ENCODE results near the gene TMEM154. TPM values are rescaled to one million over a fixed set of nuclear protein-coding genes. Genes with fewer than 3 reads are reported as not detected.

The TMEM154 gene
- total RNA-seq, 1 experiment from 2014 or later, result 34.5 TPM

- no peaks in the 10 kb centered on the region for H4K20me1 ChIP-seq (ENCODE audit: insufficient read depth)
- no peak for TF ChIP-seq EZH2 (IDR thresholded peaks at IDR 0.05; ENCODE audit: low read depth)
- TF ChIP-seq, protein P1, sequence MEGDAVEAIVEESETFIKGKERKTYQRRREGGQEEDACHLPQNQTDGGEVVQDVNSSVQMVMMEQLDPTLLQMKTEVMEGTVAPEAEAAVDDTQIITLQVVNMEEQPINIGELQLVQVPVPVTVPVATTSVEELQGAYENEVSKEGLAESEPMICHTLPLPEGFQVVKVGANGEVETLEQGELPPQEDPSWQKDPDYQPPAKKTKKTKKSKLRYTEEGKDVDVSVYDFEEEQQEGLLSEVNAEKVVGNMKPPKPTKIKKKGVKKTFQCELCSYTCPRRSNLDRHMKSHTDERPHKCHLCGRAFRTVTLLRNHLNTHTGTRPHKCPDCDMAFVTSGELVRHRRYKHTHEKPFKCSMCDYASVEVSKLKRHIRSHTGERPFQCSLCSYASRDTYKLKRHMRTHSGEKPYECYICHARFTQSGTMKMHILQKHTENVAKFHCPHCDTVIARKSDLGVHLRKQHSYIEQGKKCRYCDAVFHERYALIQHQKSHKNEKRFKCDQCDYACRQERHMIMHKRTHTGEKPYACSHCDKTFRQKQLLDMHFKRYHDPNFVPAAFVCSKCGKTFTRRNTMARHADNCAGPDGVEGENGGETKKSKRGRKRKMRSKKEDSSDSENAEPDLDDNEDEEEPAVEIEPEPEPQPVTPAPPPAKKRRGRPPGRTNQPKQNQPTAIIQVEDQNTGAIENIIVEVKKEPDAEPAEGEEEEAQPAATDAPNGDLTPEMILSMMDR (conservative IDR thresholded peaks at IDR 0.05), result no peak
- H3K27ac ChIP-seq, result no peak overlapping the region
- 0 out of 2 replicates have a peak, but pooled peaks cover 7% of the 10 kb centered on the region for H3K4me1 ChIP-seq (replicated peaks; ENCODE audit: insufficient read depth)
- no peaks in the 10 kb centered on the region for H3K79me2 ChIP-seq (ENCODE audit: low read depth)
- no peaks in the 10 kb centered on the region for H3K36me3 ChIP-seq (ENCODE audit: low read depth)
- no peaks in the 10 kb centered on the region for H3K9me2 ChIP-seq (ENCODE audit: insufficient read depth)
- no peak overlapping the region for H3K4me2 ChIP-seq
- ChIA-PET CTCF (no interaction called here), POLR2A (ENCODE audit: unreplicated experiment) (no interaction called here)
- no peaks in the 10 kb centered on the region; the same call in 1 of the 2 replicates for H3F3A ChIP-seq (ENCODE audit: insufficient read depth, low read depth)
- H3K9me3 ChIP-seq (ENCODE audit: insufficient read depth, low read depth), result no peaks in the 10 kb centered on the region
- BruUV-seq (replicated peaks), result no TSS peak
- no peak overlapping the region for H3K4me3 ChIP-seq
- DNase-seq, result no peak
- H3K27me3 ChIP-seq (ENCODE audit: insufficient read depth, low read depth), result no peaks in the 10 kb centered on the region
- intact Hi-C loops (cut with micrococcal nuclease; ENCODE audit: unreplicated experiment), result no loop called here
- H2AFZ ChIP-seq, result no peak overlapping the region
Observed at GRCh38 chr4:152693871-152694270, 14.1 kb upstream of the TMEM154 start.

- BruUV-seq (replicated peaks), result no TSS peak
- H3K79me2 ChIP-seq (ENCODE audit: low read depth), result no peaks in the 10 kb centered on the region
- CTCF ChIA-PET, result no interaction called here
- no peaks in the 10 kb centered on the region for H3K4me1 ChIP-seq (replicated peaks; ENCODE audit: insufficient read depth)
- no peak overlapping the region for H3K4me2 ChIP-seq
- H3K27me3 ChIP-seq (ENCODE audit: insufficient read depth, low read depth), result no peaks in the 10 kb centered on the region
- no peaks in the 10 kb centered on the region for H4K20me1 ChIP-seq (ENCODE audit: insufficient read depth)
- no peak for TF ChIP-seq EZH2 (IDR thresholded peaks at IDR 0.05; ENCODE audit: low read depth)
- TF ChIP-seq, protein P1 (conservative IDR thresholded peaks at IDR 0.05), result no peak
- H3K9me2 ChIP-seq (ENCODE audit: insufficient read depth), result no peaks in the 10 kb centered on the region
- H3K27ac ChIP-seq, result no peak overlapping the region
- H2AFZ ChIP-seq, result no peak overlapping the region
- POLR2A ChIA-PET (ENCODE audit: unreplicated experiment), result no interaction called here
- H3K4me3 ChIP-seq, result no peak overlapping the region
- intact Hi-C loops (cut with micrococcal nuclease; ENCODE audit: unreplicated experiment), result no loop called here
- no peak for DNase-seq
- no peaks in the 10 kb centered on the region; the same call in 1 of the 2 replicates for H3F3A ChIP-seq (ENCODE audit: insufficient read depth, low read depth)
- no peaks in the 10 kb centered on the region for H3K9me3 ChIP-seq (ENCODE audit: insufficient read depth, low read depth)
- H3K36me3 ChIP-seq (ENCODE audit: low read depth), result no peaks in the 10 kb centered on the region
Observed at GRCh38 chr4:152691761-152692160, 12.0 kb upstream of the TMEM154 start.

- BruUV-seq (replicated peaks), result no TSS peak
Observed at GRCh38 chr4:152690706-152691651, 11.2 kb upstream of the TMEM154 start.

More at GRCh38 chr4:152690706-152691651, 11.2 kb upstream of the TMEM154 start:
- no peaks in the 10 kb centered on the region; the same call in 1 of the 2 replicates for H3F3A ChIP-seq (ENCODE audit: insufficient read depth, low read depth)
- H3K27me3 ChIP-seq (ENCODE audit: insufficient read depth, low read depth), result no peaks in the 10 kb centered on the region
- no peak overlapping the region for H3K27ac ChIP-seq
- H3K9me2 ChIP-seq (ENCODE audit: insufficient read depth), result no peaks in the 10 kb centered on the region
- no peak overlapping the region for H3K4me2 ChIP-seq
- TF ChIP-seq, protein P1 (conservative IDR thresholded peaks at IDR 0.05), result no peak
- TF ChIP-seq EZH2 (IDR thresholded peaks at IDR 0.05; ENCODE audit: low read depth), result no peak
- H2AFZ ChIP-seq, result no peak overlapping the region
- H3K36me3 ChIP-seq (ENCODE audit: low read depth), result no peaks in the 10 kb centered on the region
- CTCF ChIA-PET, result no interaction called here
- POLR2A ChIA-PET (ENCODE audit: unreplicated experiment), result no interaction called here
- H3K4me1 ChIP-seq (replicated peaks; ENCODE audit: insufficient read depth), result no peaks in the 10 kb centered on the region
- no peaks in the 10 kb centered on the region for H4K20me1 ChIP-seq (ENCODE audit: insufficient read depth)
- no peaks in the 10 kb centered on the region for H3K9me3 ChIP-seq (ENCODE audit: insufficient read depth, low read depth)
- no peak for DNase-seq
- intact Hi-C loops (cut with micrococcal nuclease; ENCODE audit: unreplicated experiment), result no loop called here
- no peak overlapping the region for H3K4me3 ChIP-seq
- H3K79me2 ChIP-seq (ENCODE audit: low read depth), result no peaks in the 10 kb centered on the region
